K562 (cell line): ENCODE data around the gene EGR2. TPM values are rescaled to one million over a fixed set of nuclear protein-coding genes. Genes with fewer than 3 reads are reported as not detected.

ENCODE experiments used
- GABPA ChIP-seq: fragments of 200-800 bp; sonication (Bioruptor generic); conservative IDR thresholded peaks from 2 replicates; pipeline ENCODE4 v1.6.1; 2016; ENCODE audit warnings: low read depth, missing genetic modification characterization, missing compliant biosample characterization
- HNRNPL ChIP-seq: fragments of 200-400 bp; formaldehyde crosslinking; IDR thresholded peaks from 2 replicates; pipeline ENCODE4 v1.6.1; 2017; ENCODE audit warnings: low read depth, mild to moderate bottlenecking, low read length
- MCM5 ChIP-seq: fragments of 450-650 bp; IDR thresholded peaks from 2 replicates; pipeline ENCODE4 v1.6.1; 2016; ENCODE audit warnings: low read depth
- MTA3 ChIP-seq: fragments of 450-650 bp; formaldehyde crosslinking; IDR thresholded peaks from 2 replicates; pipeline ENCODE4 v1.6.1; 2017; ENCODE audit warnings: mild to moderate bottlenecking, borderline replicate concordance
- TCFL5 ChIP-seq: fragments of 250-450 bp; sonication (Bioruptor Pico); conservative IDR thresholded peaks from 2 replicates; pipeline ENCODE4 v1.6.1; 2021; ENCODE audit warnings: mild to moderate bottlenecking, moderate library complexity, matching md5 sums
- TEAD1 ChIP-seq, 2 experiments: fragments of 450-650 bp in 1 of 2; sonication (generic) in 1 of 2; formaldehyde crosslinking; IDR thresholded peaks; 2 replicates each; pipeline versions ENCODE4 v1.4.0 to v1.8.0; 2020 to 2022; ENCODE audit warnings: mild to moderate bottlenecking in 2 of 2, missing genetic modification reagents in 1 of 2
- polyA plus RNA-seq, 8 experiments: library from polyadenylated mRNA; depleted of rRNA in 4 of 8; stranded (reverse) in 5 of 8; unstranded in 3 of 8; fragments of >200 nt; fragmentation: Nextera tagmentation in 2 of 8; fragmentation: Illumina TruSeq in 1 of 8; extraction: Ambion mirVana in 2 of 8; extraction: Trizol in 1 of 8; gene quantifications; 2 replicates each; pipeline versions ENCODE4 v1.2.1 to v1.2.3, GENCODE V29; 2011 to 2014; ENCODE audit warnings: inconsistent platforms in 1 of 8, missing spikeins in 1 of 8
- total RNA-seq, 7 experiments: library from RNA; depleted of rRNA in 6 of 7; stranded (reverse); fragments of >200 nt in 6 of 7; fragmentation: Illumina TruSeq in 2 of 7; extraction: Trizol in 2 of 7; gene quantifications; 2 replicates each; pipeline versions ENCODE4 v1.2.1 to v1.2.3, GENCODE V29; 2011 to 2021; ENCODE audit warnings: low replicate concordance in 1 of 7
- TF ChIP-seq, protein P1 (sequence below): sonication (generic); formaldehyde crosslinking; IDR thresholded peaks from 2 replicates; pipeline ENCODE4 v1.8.1; 2023; ENCODE audit warnings: mild to moderate bottlenecking, missing genetic modification reagents
- TF ChIP-seq, protein P2 (sequence below), 2 experiments: IDR thresholded peaks; 2 replicates each; pipeline ENCODE4 v1.6.1; 2011; ENCODE audit warnings: borderline replicate concordance in 1 of 2, control low read depth in 1 of 2, low read depth in 1 of 2, low read length in 1 of 2, mild to moderate bottlenecking in 1 of 2, mixed read lengths in 1 of 2, moderate library complexity in 1 of 2; ENCODE audit not compliant: insufficient read depth in 1 of 2, insufficient read length in 1 of 2, poor library complexity in 1 of 2, severe bottlenecking in 1 of 2; ENCODE audit errors: extremely low read depth in 1 of 2
- TF ChIP-seq, protein P3 (sequence below): sonication (generic); formaldehyde crosslinking; IDR thresholded peaks from 2 replicates; pipeline ENCODE4 v1.8.1; 2022; ENCODE audit warnings: missing genetic modification reagents
- TF ChIP-seq, protein P4 (sequence below): sonication (generic); formaldehyde crosslinking; IDR thresholded peaks from 2 replicates; pipeline ENCODE4 v1.8.0; 2022; ENCODE audit warnings: missing genetic modification reagents, mild to moderate bottlenecking, moderate library complexity, borderline replicate concordance
- TF ChIP-seq, protein P5 (sequence below): fragments of 250-450 bp; sonication (Bioruptor Pico); IDR thresholded peaks from 2 replicates; pipeline ENCODE4 v1.9.0; 2021; ENCODE audit warnings: mild to moderate bottlenecking, inconsistent platforms
- TF ChIP-seq, protein P6 (sequence below), 3 experiments: fragments of 200-800 bp in 1 of 3; fragments of 250-450 bp in 1 of 3; fragments of 450-650 bp in 1 of 3; sonication (Bioruptor Pico) in 1 of 3; sonication (Bioruptor generic) in 1 of 3; formaldehyde crosslinking in 1 of 3; IDR thresholded peaks; 2 replicates each; pipeline versions ENCODE4 v1.6.1 to v1.8.0; 2016 to 2022; ENCODE audit warnings: mild to moderate bottlenecking in 2 of 3, missing genetic modification characterization in 2 of 3, missing compliant biosample characterization in 1 of 3, moderate library complexity in 1 of 3

The EGR2 gene
- total and polyA plus RNA-seq, 9 of the 15 experiments (the other 6 are each of a cell fraction or from before 2014, with no cell fraction given): 0.08 to 0.18 (median 0.12) TPM; not detected in 4

DNA sequence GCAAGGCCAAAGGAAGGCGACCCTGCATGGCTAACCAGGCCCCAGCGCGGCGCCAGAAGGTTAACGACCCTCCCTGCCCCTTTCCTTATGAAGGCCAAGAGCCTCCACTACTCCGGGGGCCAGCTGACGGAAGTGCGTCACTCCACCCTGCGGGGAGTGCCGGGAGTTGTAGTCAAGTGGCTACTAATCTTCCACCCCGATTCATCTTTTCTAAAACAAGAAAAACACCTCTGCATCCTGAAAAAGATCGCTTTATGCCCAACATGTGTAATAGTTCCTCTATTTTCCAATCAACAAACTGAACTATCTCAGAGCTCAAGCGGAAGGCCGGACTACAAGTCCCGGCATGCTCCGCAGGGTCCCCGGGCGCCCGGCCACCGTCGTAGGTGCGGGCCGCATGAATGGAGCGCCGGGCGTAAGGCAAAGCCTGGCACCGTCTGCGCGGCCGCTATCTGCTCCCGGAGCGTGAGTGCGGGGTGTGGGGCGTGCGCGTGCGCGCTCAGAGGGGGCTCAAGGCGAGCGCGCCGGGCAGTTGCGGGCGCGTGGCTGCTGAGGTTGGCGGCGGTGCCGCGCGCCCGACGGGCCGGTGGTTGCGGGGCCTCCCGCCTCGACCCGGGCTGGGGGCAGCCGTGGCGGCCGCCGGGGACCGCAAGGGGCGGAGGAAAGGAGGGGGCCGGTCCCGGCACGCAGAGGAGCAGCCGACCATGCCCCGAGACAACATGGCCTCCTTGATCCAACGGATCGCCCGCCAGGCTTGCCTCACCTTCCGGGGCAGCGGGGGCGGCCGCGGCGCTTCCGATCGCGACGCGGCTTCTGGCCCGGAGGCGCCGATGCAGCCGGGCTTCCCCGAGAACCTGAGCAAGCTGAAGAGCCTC lies 11.6 kb downstream of the EGR2 start, which contains the start of gene ADO (continued):
- TF ChIP-seq TCFL5 (CRISPR knock-in tag) (no peak), GABPA (tag) (peak; percentile 99), TEAD1 (CRISPR knock-in tag; IDR thresholded peaks at IDR 0.05) (peak in 1 of 2 experiments; percentile 34; a peak in 1 of 4 replicates), MTA3 (peak; percentile 71; the same call in 1 of the 2 replicates), MCM5 (no peak), HNRNPL (peak; percentile 69; the same call in 1 of the 2 replicates)
- TF ChIP-seq, protein P1, sequence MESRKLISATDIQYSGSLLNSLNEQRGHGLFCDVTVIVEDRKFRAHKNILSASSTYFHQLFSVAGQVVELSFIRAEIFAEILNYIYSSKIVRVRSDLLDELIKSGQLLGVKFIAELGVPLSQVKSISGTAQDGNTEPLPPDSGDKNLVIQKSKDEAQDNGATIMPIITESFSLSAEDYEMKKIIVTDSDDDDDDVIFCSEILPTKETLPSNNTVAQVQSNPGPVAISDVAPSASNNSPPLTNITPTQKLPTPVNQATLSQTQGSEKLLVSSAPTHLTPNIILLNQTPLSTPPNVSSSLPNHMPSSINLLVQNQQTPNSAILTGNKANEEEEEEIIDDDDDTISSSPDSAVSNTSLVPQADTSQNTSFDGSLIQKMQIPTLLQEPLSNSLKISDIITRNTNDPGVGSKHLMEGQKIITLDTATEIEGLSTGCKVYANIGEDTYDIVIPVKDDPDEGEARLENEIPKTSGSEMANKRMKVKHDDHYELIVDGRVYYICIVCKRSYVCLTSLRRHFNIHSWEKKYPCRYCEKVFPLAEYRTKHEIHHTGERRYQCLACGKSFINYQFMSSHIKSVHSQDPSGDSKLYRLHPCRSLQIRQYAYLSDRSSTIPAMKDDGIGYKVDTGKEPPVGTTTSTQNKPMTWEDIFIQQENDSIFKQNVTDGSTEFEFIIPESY (CRISPR knock-in tag): peak; percentile 64
- TF ChIP-seq, protein P2, sequence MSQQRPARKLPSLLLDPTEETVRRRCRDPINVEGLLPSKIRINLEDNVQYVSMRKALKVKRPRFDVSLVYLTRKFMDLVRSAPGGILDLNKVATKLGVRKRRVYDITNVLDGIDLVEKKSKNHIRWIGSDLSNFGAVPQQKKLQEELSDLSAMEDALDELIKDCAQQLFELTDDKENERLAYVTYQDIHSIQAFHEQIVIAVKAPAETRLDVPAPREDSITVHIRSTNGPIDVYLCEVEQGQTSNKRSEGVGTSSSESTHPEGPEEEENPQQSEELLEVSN (IDR thresholded peaks at IDR 0.05; ENCODE audit: borderline replicate concordance in 1 of 2, extremely low read depth in 1 of 2, insufficient read depth in 1 of 2, insufficient read length in 1 of 2, low read depth in 1 of 2, low read length in 1 of 2, poor library complexity in 1 of 2, severe bottlenecking in 1 of 2): peak; percentile 63 to 86
- TF ChIP-seq, protein P3, sequence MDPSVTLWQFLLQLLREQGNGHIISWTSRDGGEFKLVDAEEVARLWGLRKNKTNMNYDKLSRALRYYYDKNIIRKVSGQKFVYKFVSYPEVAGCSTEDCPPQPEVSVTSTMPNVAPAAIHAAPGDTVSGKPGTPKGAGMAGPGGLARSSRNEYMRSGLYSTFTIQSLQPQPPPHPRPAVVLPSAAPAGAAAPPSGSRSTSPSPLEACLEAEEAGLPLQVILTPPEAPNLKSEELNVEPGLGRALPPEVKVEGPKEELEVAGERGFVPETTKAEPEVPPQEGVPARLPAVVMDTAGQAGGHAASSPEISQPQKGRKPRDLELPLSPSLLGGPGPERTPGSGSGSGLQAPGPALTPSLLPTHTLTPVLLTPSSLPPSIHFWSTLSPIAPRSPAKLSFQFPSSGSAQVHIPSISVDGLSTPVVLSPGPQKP (CRISPR knock-in tag): no peak
- TF ChIP-seq, protein P4, sequence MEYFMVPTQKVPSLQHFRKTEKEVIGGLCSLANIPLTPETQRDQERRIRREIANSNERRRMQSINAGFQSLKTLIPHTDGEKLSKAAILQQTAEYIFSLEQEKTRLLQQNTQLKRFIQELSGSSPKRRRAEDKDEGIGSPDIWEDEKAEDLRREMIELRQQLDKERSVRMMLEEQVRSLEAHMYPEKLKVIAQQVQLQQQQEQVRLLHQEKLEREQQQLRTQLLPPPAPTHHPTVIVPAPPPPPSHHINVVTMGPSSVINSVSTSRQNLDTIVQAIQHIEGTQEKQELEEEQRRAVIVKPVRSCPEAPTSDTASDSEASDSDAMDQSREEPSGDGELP (CRISPR knock-in tag): peak; percentile 100
- TF ChIP-seq, protein P5, sequence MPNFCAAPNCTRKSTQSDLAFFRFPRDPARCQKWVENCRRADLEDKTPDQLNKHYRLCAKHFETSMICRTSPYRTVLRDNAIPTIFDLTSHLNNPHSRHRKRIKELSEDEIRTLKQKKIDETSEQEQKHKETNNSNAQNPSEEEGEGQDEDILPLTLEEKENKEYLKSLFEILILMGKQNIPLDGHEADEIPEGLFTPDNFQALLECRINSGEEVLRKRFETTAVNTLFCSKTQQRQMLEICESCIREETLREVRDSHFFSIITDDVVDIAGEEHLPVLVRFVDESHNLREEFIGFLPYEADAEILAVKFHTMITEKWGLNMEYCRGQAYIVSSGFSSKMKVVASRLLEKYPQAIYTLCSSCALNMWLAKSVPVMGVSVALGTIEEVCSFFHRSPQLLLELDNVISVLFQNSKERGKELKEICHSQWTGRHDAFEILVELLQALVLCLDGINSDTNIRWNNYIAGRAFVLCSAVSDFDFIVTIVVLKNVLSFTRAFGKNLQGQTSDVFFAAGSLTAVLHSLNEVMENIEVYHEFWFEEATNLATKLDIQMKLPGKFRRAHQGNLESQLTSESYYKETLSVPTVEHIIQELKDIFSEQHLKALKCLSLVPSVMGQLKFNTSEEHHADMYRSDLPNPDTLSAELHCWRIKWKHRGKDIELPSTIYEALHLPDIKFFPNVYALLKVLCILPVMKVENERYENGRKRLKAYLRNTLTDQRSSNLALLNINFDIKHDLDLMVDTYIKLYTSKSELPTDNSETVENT (CRISPR knock-in tag): peak; percentile 76; the same call in 1 of the 2 replicates
- TF ChIP-seq, protein P6, sequence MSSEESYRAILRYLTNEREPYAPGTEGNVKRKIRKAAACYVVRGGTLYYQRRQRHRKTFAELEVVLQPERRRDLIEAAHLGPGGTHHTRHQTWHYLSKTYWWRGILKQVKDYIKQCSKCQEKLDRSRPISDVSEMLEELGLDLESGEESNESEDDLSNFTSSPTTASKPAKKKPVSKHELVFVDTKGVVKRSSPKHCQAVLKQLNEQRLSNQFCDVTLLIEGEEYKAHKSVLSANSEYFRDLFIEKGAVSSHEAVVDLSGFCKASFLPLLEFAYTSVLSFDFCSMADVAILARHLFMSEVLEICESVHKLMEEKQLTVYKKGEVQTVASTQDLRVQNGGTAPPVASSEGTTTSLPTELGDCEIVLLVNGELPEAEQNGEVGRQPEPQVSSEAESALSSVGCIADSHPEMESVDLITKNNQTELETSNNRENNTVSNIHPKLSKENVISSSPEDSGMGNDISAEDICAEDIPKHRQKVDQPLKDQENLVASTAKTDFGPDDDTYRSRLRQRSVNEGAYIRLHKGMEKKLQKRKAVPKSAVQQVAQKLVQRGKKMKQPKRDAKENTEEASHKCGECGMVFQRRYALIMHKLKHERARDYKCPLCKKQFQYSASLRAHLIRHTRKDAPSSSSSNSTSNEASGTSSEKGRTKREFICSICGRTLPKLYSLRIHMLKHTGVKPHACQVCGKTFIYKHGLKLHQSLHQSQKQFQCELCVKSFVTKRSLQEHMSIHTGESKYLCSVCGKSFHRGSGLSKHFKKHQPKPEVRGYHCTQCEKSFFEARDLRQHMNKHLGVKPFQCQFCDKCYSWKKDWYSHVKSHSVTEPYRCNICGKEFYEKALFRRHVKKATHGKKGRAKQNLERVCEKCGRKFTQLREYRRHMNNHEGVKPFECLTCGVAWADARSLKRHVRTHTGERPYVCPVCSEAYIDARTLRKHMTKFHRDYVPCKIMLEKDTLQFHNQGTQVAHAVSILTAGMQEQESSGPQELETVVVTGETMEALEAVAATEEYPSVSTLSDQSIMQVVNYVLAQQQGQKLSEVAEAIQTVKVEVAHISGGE (CRISPR knock-in tag; IDR thresholded peaks at IDR 0.05): peak in 2 of 3 experiments; percentile 73 to 92; a peak in 4 of 6 replicates
